ENCODE data around the gene TCHP.
"Not testable (repeated sequence)": the region's sequence is repeated elsewhere in the genome, so short reads cannot be mapped to it uniquely, and the experiment has no call there.

Gene TCHP

GRCh38 chr12:109910254-109910968, 10.3 kb downstream of the TCHP start:
- DNase-seq (ENCODE audit: low read depth, low spot score): no peak

DNA sequence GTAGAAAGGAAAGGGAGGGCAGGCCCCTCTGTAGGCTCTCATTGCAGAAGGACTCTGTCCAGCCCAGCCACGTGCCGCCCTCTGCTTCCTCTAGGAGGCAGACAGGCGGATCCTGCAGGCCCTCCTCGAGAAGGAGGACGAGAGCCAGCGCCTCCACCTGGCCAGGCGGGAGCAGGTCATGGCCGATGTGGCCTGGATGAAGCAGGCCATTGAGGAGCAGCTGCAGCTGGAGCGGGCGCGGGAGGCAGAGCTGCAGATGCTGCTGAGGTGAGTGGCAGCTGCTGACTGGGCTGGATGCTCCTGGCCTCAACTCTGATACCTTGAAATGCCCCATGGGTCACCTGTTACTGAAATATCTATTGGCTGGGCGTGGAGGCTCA, 10.9 kb downstream of the TCHP start:
- no peak for DNase-seq (ENCODE audit: low read depth, low spot score)

DNA sequence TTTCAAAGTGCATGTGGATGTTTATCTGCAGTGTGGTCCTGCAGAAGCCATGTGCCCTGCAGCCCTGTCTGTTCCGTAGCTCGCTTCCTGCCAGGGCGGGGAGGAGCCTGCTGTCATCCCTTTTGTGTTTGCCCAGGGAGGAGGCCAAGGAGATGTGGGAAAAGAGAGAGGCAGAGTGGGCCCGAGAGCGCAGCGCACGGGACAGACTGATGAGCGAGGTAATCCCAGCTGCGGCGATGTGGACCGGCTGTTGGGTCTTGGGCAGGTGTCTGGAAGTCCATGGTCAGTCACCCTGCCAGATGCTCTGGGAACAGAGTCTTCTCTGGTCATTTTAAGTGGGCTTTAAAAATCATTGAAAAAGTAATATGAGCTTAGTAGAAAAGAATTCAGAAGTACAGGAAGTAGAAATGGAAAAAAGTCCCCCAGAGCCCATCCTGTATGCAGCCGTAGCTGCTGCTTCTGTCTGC, 12.8 kb downstream of the TCHP start:
- no peak for DNase-seq (ENCODE audit: low read depth, low spot score)

DNA sequence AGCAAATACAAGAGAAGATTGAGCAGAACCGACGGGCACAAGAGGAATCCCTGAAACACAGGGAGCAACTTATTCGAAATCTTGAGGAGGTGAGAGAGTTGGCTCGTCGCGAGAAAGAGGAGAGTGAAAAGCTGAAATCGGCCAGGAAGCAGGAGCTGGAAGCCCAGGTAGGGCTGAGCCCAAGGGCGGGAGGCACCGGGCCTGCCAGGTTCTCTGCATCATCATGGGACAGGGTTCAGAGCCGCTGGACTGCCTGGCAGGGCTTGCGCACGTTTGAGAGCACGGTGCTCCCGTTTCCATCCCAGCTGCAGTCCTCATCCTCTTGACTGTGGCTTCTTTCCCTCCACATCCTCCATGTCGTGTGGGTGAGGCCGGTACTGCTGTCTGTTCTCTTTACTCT, 14.4 kb downstream of the TCHP start:
- no peak for DNase-seq (ENCODE audit: low read depth, low spot score)

- DNase-seq (ENCODE audit: low read depth, low spot score): no peak
These were observed 15.3 kb downstream of the TCHP start for GRCh38 chr12:109915171-109916040.

- no peak for DNase-seq (ENCODE audit: low read depth, low spot score)
These were observed 16.0 kb downstream of the TCHP start for GRCh38 chr12:109916045-109916444.

- DNase-seq (ENCODE audit: low read depth, low spot score): no peak
These were observed 19.4 kb downstream of the TCHP start for GRCh38 chr12:109919456-109919855.

DNA sequence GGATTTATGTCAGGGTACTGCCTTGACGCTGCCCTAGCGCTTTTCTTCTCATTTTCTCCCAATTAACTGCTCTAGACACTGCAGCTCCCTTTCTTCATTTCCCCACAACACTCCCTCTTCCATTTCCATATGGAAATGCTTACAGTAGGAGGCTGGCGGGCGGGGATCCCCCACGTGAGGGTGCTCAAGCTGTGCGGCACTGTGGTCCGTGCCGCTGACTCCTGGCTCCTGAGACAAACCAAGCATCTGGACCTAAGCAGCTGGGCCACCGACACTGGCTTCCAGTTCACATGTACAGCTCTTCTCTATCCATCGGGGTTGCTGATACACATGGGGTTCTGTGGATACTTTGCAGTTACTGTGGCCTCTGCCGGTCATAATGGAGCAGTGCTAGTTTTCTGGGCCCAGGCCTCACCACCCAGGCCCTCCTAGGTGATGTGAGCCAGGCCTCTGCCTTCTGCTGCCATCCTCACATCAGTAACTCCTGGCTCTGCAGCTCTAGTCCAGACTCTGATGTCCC, 20.2 kb downstream of the TCHP start:
- DNase-seq (ENCODE audit: low read depth, low spot score): no peak

- no peak for DNase-seq (ENCODE audit: low read depth, low spot score)
These were observed 21.9 kb downstream of the TCHP start for GRCh38 chr12:109921982-109922381.

DNA sequence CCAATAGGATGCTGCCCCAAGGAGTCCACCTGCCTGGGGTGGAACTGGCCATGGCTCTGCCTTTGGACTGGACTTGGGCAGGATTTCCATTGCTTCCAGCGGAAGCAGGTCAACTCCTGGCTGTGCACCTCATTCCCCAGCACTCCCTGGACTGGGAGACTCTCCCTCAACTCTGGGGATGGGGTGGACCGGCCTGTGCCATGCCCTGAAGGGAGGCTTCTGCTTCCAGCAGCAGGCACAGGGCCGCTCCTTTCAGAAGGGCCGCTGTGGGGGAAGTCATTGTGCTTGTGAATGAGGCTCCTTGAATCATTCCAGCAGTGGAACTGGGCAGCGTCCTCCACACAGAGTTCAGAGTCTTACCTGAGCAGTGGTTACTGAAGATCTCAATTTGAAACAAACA, 23.0 kb downstream of the TCHP start:
- no peak for DNase-seq (ENCODE audit: low read depth, low spot score)

- DNase-seq (ENCODE audit: low read depth, low spot score): no peak
These were observed 23.6 kb downstream of the TCHP start for GRCh38 chr12:109923481-109924245.

- no peak for DNase-seq (ENCODE audit: low read depth, low spot score)
These were observed 25.2 kb downstream of the TCHP start for GRCh38 chr12:109925185-109925840.

DNA sequence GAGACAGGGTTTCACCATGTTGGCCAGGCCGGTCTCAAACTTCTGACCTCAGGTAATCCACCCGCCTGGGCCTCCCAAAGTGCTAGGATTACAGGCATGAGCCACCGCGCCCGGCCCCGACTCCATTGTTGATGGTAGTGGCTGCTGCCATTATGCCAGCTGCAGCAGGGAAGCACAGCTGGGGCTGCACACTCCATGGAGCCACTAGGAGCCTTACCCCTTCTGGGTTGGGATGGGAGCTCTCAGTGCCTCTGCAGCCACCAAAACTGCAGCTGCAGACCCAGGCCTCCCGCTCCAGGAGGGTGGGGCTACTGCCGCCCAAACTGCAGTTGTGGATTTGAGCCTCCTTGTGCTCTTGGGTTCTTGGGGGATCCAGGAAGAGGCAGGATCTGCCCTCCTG, 25.9 kb downstream of the TCHP start:
- no peak for DNase-seq (ENCODE audit: low read depth, low spot score)

DNA sequence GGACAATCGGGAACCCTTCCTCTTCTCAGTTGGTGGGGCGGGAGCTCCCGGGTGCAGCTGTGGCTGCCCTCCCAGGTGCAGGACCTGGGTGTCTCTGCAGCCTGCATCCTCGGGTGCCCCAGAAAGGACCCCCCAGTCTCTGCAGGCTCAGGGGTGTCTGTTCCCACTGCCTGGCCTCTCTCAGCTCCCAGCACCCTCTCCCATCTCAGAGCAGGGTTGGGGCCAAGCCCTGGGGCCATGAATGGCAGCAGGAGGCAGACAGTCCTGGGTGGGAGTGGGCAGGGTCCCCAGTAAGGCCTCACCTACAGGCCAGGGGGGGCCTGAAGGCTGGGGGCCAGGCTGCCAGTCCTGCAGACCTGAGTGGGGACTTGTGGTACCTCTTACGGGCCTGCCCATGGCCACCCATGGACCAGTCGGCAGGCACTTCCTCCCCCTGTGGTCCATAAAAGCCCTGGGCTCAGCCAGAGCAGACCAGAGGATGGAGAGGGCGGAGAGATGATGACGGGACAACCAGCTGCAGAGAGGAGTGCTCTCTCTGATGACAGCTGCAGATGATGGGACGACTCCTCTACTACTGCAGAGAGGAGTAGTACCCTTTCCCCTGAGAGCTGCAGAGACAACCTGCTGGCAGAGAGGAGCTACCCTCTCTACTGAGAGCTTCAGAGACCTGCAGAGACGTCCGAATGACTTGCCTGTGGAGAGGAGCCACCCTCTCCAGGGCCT, 26.6 kb downstream of the TCHP start:
- DNase-seq (ENCODE audit: low read depth, low spot score): no peak

- DNase-seq (ENCODE audit: low read depth, low spot score): no peak
These were observed 27.5 kb downstream of the TCHP start for GRCh38 chr12:109927622-109928021.

DNA sequence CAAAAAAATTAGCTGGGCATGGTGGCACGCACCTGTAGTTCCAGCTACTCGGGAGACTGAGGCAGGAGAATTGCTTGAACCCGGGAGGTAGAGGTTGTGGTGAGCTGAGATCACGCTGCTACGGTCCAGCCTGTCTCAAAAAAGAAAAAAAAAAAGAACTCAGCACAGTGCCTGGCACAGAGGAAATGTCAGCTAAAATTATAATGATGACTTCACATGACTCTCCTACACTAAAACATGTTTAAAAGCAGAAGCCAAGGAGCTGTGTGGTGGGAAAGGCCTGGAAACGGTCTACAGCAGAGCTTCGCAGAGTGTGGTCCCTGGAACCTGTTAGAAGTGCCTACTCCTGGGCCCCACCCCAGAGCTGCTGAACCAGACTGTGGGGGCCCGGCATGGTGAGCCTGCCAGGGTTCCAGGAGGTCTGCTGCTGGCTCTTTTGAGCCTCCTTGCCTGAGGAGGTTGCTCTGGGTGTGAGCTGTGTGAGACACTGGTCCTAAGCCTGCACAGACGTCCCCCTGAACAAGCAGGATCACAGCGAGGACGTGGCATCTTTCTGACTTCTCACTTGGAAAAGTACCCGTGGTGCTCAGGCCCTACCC, 28.1 kb downstream of the TCHP start:
- no peak for DNase-seq (ENCODE audit: low read depth, low spot score)

GRCh38 chr12:109929326-109929725, 29.3 kb downstream of the TCHP start:
- not testable (repeated sequence) for DNase-seq (ENCODE audit: low read depth, low spot score)

- DNase-seq (ENCODE audit: low read depth, low spot score): no peak
These were observed 30.1 kb downstream of the TCHP start for GRCh38 chr12:109930028-109930800.

DNA sequence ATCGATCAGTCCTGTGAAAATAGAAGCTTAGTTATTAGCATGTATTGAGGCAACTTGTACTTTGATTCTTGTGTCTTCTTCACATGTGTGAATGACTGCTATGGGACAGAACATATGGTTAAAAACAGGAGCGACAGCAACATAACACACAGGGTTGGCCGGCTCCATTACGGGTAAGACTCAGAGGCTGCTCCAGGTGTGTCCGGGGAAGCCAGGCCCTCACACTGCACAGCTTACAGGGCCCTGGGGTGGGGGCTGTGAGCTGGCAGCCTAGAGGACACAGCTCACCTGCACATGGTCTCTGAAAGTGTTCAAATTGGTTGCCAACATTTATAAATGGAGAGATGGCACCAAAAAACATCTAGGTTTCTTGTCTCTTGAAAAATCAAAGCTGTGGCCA, 31.1 kb downstream of the TCHP start:
- DNase-seq (ENCODE audit: low read depth, low spot score): no peak

All from activated naive CD8-positive, alpha-beta T cell treated with anti-CD3 and anti-CD28 coated beads, Interleukin-2, amount 50 U/mL, for 16 hours (primary cell).